Right ventricle myocardium inferior (tissue), 1 donor: ENCODE results near the gene TMEM8B. TPM values are rescaled to one million over a fixed set of nuclear protein-coding genes. Genes with fewer than 3 reads are reported as not detected.
"Not testable (repeated sequence)": the region's sequence is repeated elsewhere in the genome, so short reads cannot be mapped to it uniquely, and the experiment has no call there.

Source experiments
- ATAC-seq: fragments of 200-7000 bp; cut with Tn5 transposase; one replicate; pipeline ENCODE4 v1.9.1; 2020; ENCODE audit warnings: mild to moderate bottlenecking, moderate library complexity
- DNase-seq: peaks from one replicate; pipeline ENCODE4 v3.0.0; 2021; ENCODE audit errors: missing footprints
- intact Hi-C: fragments of 100-400 bp; cut with DNase I; formaldehyde crosslinking; loops from one replicate; pipeline ENCODE4 v1.11.0; 2022
- total RNA-seq: library from RNA; stranded (reverse); fragmentation: NEBNext Ultra II Directional; extraction: Animal tissue kit (Norgen Biotek cat#: 25700); gene quantifications from one replicate; pipeline ENCODE4 v1.2.1, GENCODE V29; 2021
- donor health status: DM: no; HTN: yes; CAD: no; lungs with severe emphysema.

TMEM8B gene
- total RNA-seq, 1 donor from 2014 or later = 13.8 TPM

- intact Hi-C loops = no loop called here
- ATAC-seq = no peak
- DNase-seq = no peak
These were observed 83.9 kb downstream of the TMEM8B start for GRCh38 chr9:35912791-35913400.

GRCh38 chr9:35913429-35913828 is 84.4 kb downstream of the TMEM8B start:
- DNase-seq, ATAC-seq, intact Hi-C loops: not testable (repeated sequence)

- intact Hi-C loops = no loop called here
- DNase-seq = peak; percentile 91
- peak; percentile 83 for ATAC-seq
These were observed 85.3 kb downstream of the TMEM8B start for GRCh38 chr9:35914301-35914807.

Other genes with a start within 250 kb of the TMEM8B start
- gene TESK1, start 224.0 kb upstream of the TMEM8B start, total RNA-seq = 27.3 TPM
- 0.89 TPM for gene CD72, start 210.8 kb upstream of the TMEM8B start, total RNA-seq
- not detected for gene SIT1, start 178.3 kb upstream of the TMEM8B start, total RNA-seq
- gene RMRP, start 171.2 kb upstream of the TMEM8B start, total RNA-seq = 15,747 TPM
- gene CCDC107, start 170.9 kb upstream of the TMEM8B start, total RNA-seq = 58.6 TPM
- 0.22 TPM for gene ARHGEF39, start 164.0 kb upstream of the TMEM8B start, total RNA-seq
- gene CA9, start 155.3 kb upstream of the TMEM8B start, total RNA-seq = 0.30 TPM
- 1,163 TPM for gene TPM2, start 139.3 kb upstream of the TMEM8B start, total RNA-seq
- gene TLN1, start 97.0 kb upstream of the TMEM8B start, total RNA-seq = 255 TPM
- 23.5 TPM for gene CREB3, start 96.6 kb upstream of the TMEM8B start, total RNA-seq
- 80.2 TPM for gene GBA2, start 80.0 kb upstream of the TMEM8B start, total RNA-seq
- gene RGP1, start 79.9 kb upstream of the TMEM8B start, total RNA-seq = 29.0 TPM
- not detected for gene MSMP, start 75.0 kb upstream of the TMEM8B start, total RNA-seq
- 25.2 TPM for gene NPR2, start 37.6 kb upstream of the TMEM8B start, total RNA-seq
- gene SPAG8, start 17.0 kb upstream of the TMEM8B start, total RNA-seq = 2.1 TPM
- 72.7 TPM for gene HINT2, start 14.2 kb upstream of the TMEM8B start, total RNA-seq
- not detected for gene FAM221B, start 496 bp upstream of the TMEM8B start, total RNA-seq
- gene OR13J1, start 41.2 kb downstream of the TMEM8B start, total RNA-seq = not detected
- 8.1 TPM for gene HRCT1, start 77.0 kb downstream of the TMEM8B start, total RNA-seq
- gene SPAAR, start 80.3 kb downstream of the TMEM8B start, total RNA-seq = 9.6 TPM
- not detected for gene OR2S2, start 128.9 kb downstream of the TMEM8B start, total RNA-seq
- 5.5 TPM for gene RECK, start 207.7 kb downstream of the TMEM8B start, total RNA-seq